HepG2 (cell line): ENCODE measurements around the gene LRP5.

Experiments
- MAFG ChIP-seq: sonication (generic); formaldehyde crosslinking; IDR thresholded peaks from 2 replicates; pipeline ENCODE4 v1.5.1; 2020; ENCODE audit warnings: mild to moderate bottlenecking, missing genetic modification reagents
- RAD51 ChIP-seq: fragments of 450-650 bp; IDR thresholded peaks from 2 replicates; pipeline ENCODE4 v1.6.1; 2016; ENCODE audit warnings: borderline replicate concordance
- SMARCC2 ChIP-seq: fragments of 450-650 bp; IDR thresholded peaks from 2 replicates; pipeline ENCODE4 v1.6.1; 2017; ENCODE audit warnings: antibody characterized with exemption, mild to moderate bottlenecking

- TF ChIP-seq RAD51, result no peak
- no peak for TF ChIP-seq MAFG
- no peak for TF ChIP-seq SMARCC2
Observed at GRCh38 chr11:68365943-68366435, 53.6 kb downstream of the LRP5 start.
